Upper lobe of left lung (tissue), 6 donors: ENCODE data around the gene PBX3. TPM values are rescaled to one million over a fixed set of nuclear protein-coding genes. Genes with fewer than 3 reads are reported as not detected.

Experiments
- ATAC-seq, 2 donors: fragments of 200-7000 bp; cut with Tn5 transposase; one replicate each; pipeline ENCODE4 v1.9.1; 2022; ENCODE audit warnings: mild to moderate bottlenecking in 2 of 2, moderate library complexity in 2 of 2; ENCODE audit not compliant: low FRiP score in 2 of 2
- DNase-seq, 2 donors: peaks; one replicate each; pipeline ENCODE4 v3.0.0-alpha.2; 2019 to 2020
- H3K27ac ChIP-seq, 4 donors: fragments of 200-600 bp; sonication (generic); one replicate each; pipeline ENCODE4 v1.5.1; 2016 to 2019
- H3K27me3 ChIP-seq, 4 donors: fragments of 200-600 bp; sonication (generic); one replicate each; pipeline ENCODE4 v1.5.1; 2017 to 2019
- H3K36me3 ChIP-seq, 4 donors: fragments of 200-600 bp; sonication (generic); one replicate each; pipeline ENCODE4 v1.5.1; 2016 to 2019
- H3K4me1 ChIP-seq, 4 donors: fragments of 200-600 bp; sonication (generic); one replicate each; pipeline ENCODE4 v1.5.1; 2018 to 2019
- H3K4me3 ChIP-seq, 4 donors: fragments of 200-600 bp; sonication (generic); one replicate each; pipeline ENCODE4 v1.5.1; 2017 to 2019; ENCODE audit warnings: mild to moderate bottlenecking in 2 of 4, moderate library complexity in 1 of 4
- H3K9me3 ChIP-seq, 4 donors: fragments of 200-600 bp; sonication (generic); one replicate each; pipeline ENCODE4 v1.5.1; 2018 to 2019
- EP300 ChIP-seq, 4 donors: sonication (generic); formaldehyde crosslinking; IDR thresholded peaks; one replicate each; pipeline ENCODE4 v1.5.1; 2017; ENCODE audit warnings: antibody characterized with exemption in 4 of 4, control low read depth in 2 of 4
- POLR2A ChIP-seq, 4 donors: fragments of 450-650 bp; IDR thresholded peaks; one replicate each; pipeline ENCODE4 v1.5.1; 2016 to 2017; ENCODE audit warnings: antibody characterized with exemption in 4 of 4, mild to moderate bottlenecking in 2 of 4
- POLR2AphosphoS5 ChIP-seq, 2 donors: sonication (generic); formaldehyde crosslinking; IDR thresholded peaks; one replicate each; pipeline ENCODE4 v1.5.1; 2017; ENCODE audit warnings: antibody characterized with exemption in 2 of 2
- WGBS, 2 donors: methylation state at CpG; one replicate each; pipeline ENCODE4 v1.1.5; 2017 to 2018; 5-methylcytosine and 5-hydroxymethylcytosine counted together
- total RNA-seq, 6 donors: library from RNA; depleted of rRNA in 4 of 6; stranded (reverse); fragments of >200 nt in 4 of 6; gene quantifications; one replicate each; pipeline versions ENCODE4 v1.1.0 to v1.2.1, GENCODE V29; 2016 to 2021
- TF ChIP-seq, protein P1 (sequence below), 6 experiments: fragments of 450-650 bp in 4 of 6; fragments of 200-600 bp in 2 of 6; sonication (generic) in 2 of 6; IDR thresholded peaks; one replicate each; pipeline ENCODE4 v1.5.1; 2016 to 2019; ENCODE audit warnings: antibody characterized with exemption in 6 of 6
- donor health status: DM: no; HTN: no; CAD: no; lungs with moderate emphysema.
- donor health status: DM: no; HTN: yes; CAD: no; lungs with severe emphysema.

PBX3 gene
- total RNA-seq = 10 to 100 TPM; 25.7 to 57.6 (median 41.9) TPM

DNA sequence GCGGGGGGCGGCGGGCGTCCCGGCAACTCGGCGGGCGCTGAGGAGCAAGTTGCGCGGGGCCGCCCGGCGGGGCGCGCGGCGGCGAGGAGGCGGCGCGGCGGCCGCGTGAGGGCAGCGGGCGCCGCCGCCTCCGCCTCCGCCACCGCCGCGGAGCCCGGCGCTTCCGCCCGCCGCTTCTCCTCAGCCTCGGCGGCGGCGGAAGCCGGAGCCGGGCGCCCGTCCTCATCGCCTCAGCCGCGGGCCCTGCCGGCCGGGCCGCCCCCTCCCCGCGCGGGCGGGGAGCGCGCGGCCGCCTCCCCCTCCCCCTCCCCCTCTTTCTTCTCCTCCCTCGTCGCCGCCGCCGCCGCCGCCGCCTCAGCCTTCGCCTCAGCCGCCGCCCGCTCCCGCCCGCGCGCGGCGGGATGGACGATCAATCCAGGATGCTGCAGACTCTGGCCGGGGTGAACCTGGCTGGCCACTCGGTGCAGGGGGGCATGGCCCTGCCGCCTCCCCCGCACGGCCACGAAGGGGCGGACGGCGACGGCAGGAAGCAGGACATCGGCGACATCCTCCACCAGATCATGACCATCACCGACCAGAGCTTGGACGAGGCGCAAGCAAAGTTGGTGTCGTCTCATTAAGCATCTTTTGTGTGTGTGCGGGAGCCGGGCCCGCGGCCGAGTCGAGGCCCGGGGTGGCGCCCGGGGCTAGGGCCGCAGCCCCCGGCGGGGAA lies at the start of gene PBX3:
Gene PBX3 (plus strand): TSS at position 321 of the 712 bp plus-strand sequence.
- WGBS, 2 donors = 0% methylated on average over 9 to 24 of the region's 107 CpGs
- no peaks in the 10 kb centered on the region for H3K27me3 ChIP-seq
- TF ChIP-seq, protein P1, sequence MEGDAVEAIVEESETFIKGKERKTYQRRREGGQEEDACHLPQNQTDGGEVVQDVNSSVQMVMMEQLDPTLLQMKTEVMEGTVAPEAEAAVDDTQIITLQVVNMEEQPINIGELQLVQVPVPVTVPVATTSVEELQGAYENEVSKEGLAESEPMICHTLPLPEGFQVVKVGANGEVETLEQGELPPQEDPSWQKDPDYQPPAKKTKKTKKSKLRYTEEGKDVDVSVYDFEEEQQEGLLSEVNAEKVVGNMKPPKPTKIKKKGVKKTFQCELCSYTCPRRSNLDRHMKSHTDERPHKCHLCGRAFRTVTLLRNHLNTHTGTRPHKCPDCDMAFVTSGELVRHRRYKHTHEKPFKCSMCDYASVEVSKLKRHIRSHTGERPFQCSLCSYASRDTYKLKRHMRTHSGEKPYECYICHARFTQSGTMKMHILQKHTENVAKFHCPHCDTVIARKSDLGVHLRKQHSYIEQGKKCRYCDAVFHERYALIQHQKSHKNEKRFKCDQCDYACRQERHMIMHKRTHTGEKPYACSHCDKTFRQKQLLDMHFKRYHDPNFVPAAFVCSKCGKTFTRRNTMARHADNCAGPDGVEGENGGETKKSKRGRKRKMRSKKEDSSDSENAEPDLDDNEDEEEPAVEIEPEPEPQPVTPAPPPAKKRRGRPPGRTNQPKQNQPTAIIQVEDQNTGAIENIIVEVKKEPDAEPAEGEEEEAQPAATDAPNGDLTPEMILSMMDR (IDR thresholded peaks at IDR 0.05) = no peak
- TF ChIP-seq POLR2A (IDR thresholded peaks at IDR 0.05) (peak in 1 of 4 donors; percentile 9), POLR2AphosphoS5 (IDR thresholded peaks at IDR 0.05) (peak in 1 of 2 donors; percentile 29), EP300 (IDR thresholded peaks at IDR 0.05) (no peak)
- H3K4me3 ChIP-seq = peak within 1 kb of the TSS; percentile 79 to 89 (median 87)
- no peaks in the 10 kb centered on the region for H3K9me3 ChIP-seq
- peak; percentile 57 to 94 for DNase-seq
- ATAC-seq = peak in 1 of 2 donors; percentile 16
- H3K27ac ChIP-seq = peak within 1 kb of the TSS; percentile 78 to 95 (median 86)
- peaks cover 17 to 31% (median 21%) of the 10 kb centered on the region in 4 donors for H3K4me1 ChIP-seq
- H3K36me3 ChIP-seq = no peaks in the 10 kb centered on the region

DNA sequence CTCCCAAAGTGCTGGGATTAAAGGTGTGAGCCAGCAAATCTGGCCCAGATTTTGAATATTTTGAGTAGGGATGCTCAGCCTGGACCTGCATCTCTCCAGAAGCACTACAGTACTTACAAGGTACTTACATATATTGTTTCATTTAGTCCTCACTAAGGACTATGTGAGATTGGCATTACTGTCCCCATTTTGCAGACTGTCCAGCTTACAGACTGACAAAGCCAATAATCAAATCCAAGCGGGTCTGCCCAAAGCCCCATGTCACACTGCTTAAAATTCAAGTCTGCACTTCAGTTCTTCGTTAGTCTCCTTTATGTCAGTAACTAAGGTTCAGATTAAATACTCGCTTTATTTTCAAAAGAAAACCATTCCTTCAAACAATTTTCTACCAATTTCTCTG lies 47.3 kb upstream of the PBX3 start:
- TF ChIP-seq, protein P1 (IDR thresholded peaks at IDR 0.05) = no peak
- TF ChIP-seq EP300 (IDR thresholded peaks at IDR 0.05) = no peak
- TF ChIP-seq POLR2A (IDR thresholded peaks at IDR 0.05) = no peak
- no peak for TF ChIP-seq POLR2AphosphoS5 (IDR thresholded peaks at IDR 0.05)

DNA sequence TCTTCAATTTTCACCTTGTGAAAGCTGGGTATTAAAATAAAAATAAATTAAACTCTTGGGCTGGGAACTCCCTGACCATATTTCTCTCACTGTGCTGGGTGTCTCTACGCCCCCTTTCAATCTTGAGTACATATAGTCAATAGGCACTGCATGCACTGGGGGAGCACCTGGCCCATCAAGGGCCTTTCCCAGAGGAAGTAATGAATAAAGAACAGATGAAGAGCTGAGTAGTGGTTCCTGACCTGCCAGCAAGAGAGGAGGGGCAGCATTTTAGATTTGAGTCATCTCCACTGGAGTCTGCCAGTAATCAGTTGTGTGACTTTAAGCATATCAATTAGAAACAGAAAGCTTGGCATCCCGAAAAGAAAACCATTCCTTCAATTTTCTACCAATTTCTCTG lies 46.4 kb upstream of the PBX3 start:
- 85 to 96% methylated on average over 2 of the region's 2 CpGs for WGBS, 2 donors
- peaks cover 2 to 16% (median 7%) of the 10 kb centered on the region in 4 donors for H3K4me1 ChIP-seq
- H3K4me3 ChIP-seq = no peak overlapping the region
- no peak for TF ChIP-seq POLR2A (IDR thresholded peaks at IDR 0.05)
- TF ChIP-seq EP300 (IDR thresholded peaks at IDR 0.05) = no peak
- TF ChIP-seq, protein P1 (IDR thresholded peaks at IDR 0.05) = no peak
- TF ChIP-seq POLR2AphosphoS5 (IDR thresholded peaks at IDR 0.05) = no peak
- no peak overlapping the region for H3K27ac ChIP-seq
- H3K36me3 ChIP-seq = no peaks in the 10 kb centered on the region
- no peaks in the 10 kb centered on the region for H3K27me3 ChIP-seq
- no peaks in the 10 kb centered on the region for H3K9me3 ChIP-seq
- ATAC-seq = no peak
- DNase-seq = no peak

More for the DNA sequence above, 47.3 kb upstream of the PBX3 start:
- ATAC-seq (no peak), DNase-seq (no peak)
- Histone ChIP-seq H3K4me3 (no peak overlapping the region), H3K9me3 (no peaks in the 10 kb centered on the region), H3K27ac (no peak overlapping the region), H3K27me3 (no peaks in the 10 kb centered on the region), H3K36me3 (no peaks in the 10 kb centered on the region), H3K4me1 (peaks cover 0 to 11% (median 2%) of the 10 kb centered on the region in 4 donors)
- 97 to 99% methylated on average over 3 of the region's 3 CpGs for WGBS, 2 donors

DNA sequence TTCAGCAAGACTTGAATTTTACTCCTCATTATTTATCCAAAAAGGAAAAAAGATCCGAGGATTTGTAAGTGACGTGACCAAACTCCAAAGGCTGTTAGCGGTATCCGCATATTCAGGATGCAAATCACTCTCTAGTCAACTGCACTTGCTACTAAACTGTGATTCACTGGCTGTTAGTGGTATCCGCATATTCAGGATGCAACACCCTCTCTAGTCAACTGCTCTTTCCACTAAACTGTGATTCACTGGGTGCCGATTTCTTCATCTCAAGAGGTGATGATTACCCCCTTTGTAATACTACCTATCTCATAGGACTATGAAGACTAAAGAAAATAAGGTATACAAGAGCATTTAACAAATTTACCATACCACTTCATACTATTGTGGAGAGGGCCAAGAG lies 45.8 kb upstream of the PBX3 start:
- H3K36me3 ChIP-seq = no peaks in the 10 kb centered on the region
- peaks cover 8 to 21% (median 12%) of the 10 kb centered on the region in 4 donors for H3K4me1 ChIP-seq
- no peak for TF ChIP-seq EP300 (IDR thresholded peaks at IDR 0.05)
- no peak for TF ChIP-seq POLR2AphosphoS5 (IDR thresholded peaks at IDR 0.05)
- TF ChIP-seq, protein P1 (IDR thresholded peaks at IDR 0.05) = no peak
- no peaks in the 10 kb centered on the region for H3K27me3 ChIP-seq
- no peaks in the 10 kb centered on the region for H3K9me3 ChIP-seq
- no peak overlapping the region for H3K27ac ChIP-seq
- H3K4me3 ChIP-seq = no peak overlapping the region
- peak in 1 of 2 donors; percentile 31 for ATAC-seq
- DNase-seq = no peak
- WGBS, 2 donors = 83 to 89% methylated on average over 6 of the region's 6 CpGs

DNA sequence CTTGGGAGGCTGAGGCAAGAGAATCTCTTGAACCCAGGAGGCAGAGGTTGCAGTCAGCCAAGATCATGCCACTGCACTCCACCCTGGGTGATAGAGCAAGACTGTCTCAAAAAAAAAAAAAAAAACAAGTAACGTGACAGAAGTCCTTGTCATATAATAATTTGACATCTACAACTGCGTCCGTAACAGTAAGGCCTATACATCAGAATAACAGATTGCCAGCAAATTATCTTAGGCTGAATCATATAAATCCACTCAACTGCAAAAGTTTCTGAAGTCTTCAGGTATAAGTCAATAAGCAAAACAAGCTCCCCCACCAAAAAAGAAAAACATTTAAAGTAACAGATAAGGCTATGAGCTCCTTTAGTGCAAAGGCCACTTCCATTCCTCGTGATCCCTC lies 43.5 kb upstream of the PBX3 start:
- ATAC-seq (no peak), DNase-seq (no peak)
- peaks cover 11 to 31% (median 17%) of the 10 kb centered on the region in 4 donors for H3K4me1 ChIP-seq
- no peak overlapping the region for H3K4me3 ChIP-seq
- TF ChIP-seq POLR2A (IDR thresholded peaks at IDR 0.05) (no peak), POLR2AphosphoS5 (IDR thresholded peaks at IDR 0.05) (no peak), EP300 (IDR thresholded peaks at IDR 0.05) (no peak)
- TF ChIP-seq, protein P1 (IDR thresholded peaks at IDR 0.05) = no peak
- 86 to 90% methylated on average over 4 of the region's 4 CpGs for WGBS, 2 donors
- H3K27ac ChIP-seq = no peak overlapping the region
- no peaks in the 10 kb centered on the region for H3K9me3 ChIP-seq
- no peaks in the 10 kb centered on the region for H3K36me3 ChIP-seq
- H3K27me3 ChIP-seq = no peaks in the 10 kb centered on the region
